Fibroblast of skin of back (primary cell): ENCODE data around the gene METTL21A.
A peak's percentile ranks its signal among the peaks of the same experiment; 100 is the strongest.

Experiments used
- DNase-seq: peaks from one replicate; pipeline ENCODE4 v3.0.0-alpha.2; 2013

Gene METTL21A

GRCh38 chr2:207621501-207622039, 3.6 kb downstream of the METTL21A start:
- no peak for DNase-seq

GRCh38 chr2:207619764-207620203, 5.4 kb downstream of the METTL21A start:
- DNase-seq = no peak

GRCh38 chr2:207617011-207617671, 8.1 kb downstream of the METTL21A start:
- DNase-seq = peak; percentile 86

GRCh38 chr2:207616185-207616584, 9.0 kb downstream of the METTL21A start:
- DNase-seq = peak; percentile 27

- DNase-seq = no peak
Observed at GRCh38 chr2:207614824-207615223, 10.4 kb downstream of the METTL21A start.

GRCh38 chr2:207612714-207613113, 12.5 kb downstream of the METTL21A start:
- DNase-seq = no peak

- DNase-seq = no peak
Observed at GRCh38 chr2:207606829-207607228, 18.4 kb downstream of the METTL21A start.

GRCh38 chr2:207606399-207606798, 18.8 kb downstream of the METTL21A start:
- no peak for DNase-seq

- no peak for DNase-seq
Observed at GRCh38 chr2:207603486-207603885, 21.7 kb downstream of the METTL21A start.

GRCh38 chr2:207601774-207602173, 23.4 kb downstream of the METTL21A start:
- no peak for DNase-seq

- DNase-seq = peak; percentile 54
Observed at GRCh38 chr2:207600231-207600630, 25.0 kb downstream of the METTL21A start.

- no peak for DNase-seq
Observed at GRCh38 chr2:207599636-207600035, 25.6 kb downstream of the METTL21A start.

- DNase-seq = no peak
Observed at GRCh38 chr2:207594731-207595130, 30.5 kb downstream of the METTL21A start.

- no peak for DNase-seq
Observed at GRCh38 chr2:207594264-207594663, 30.9 kb downstream of the METTL21A start.

GRCh38 chr2:207593277-207593676, 31.9 kb downstream of the METTL21A start:
- no peak for DNase-seq

- no peak for DNase-seq
Observed at GRCh38 chr2:207589143-207589542, 36.1 kb downstream of the METTL21A start.

GRCh38 chr2:207587305-207587704, 37.9 kb downstream of the METTL21A start:
- no peak for DNase-seq

- no peak for DNase-seq
Observed at GRCh38 chr2:207584952-207585351, 40.2 kb downstream of the METTL21A start.

GRCh38 chr2:207571370-207571769, 53.8 kb downstream of the METTL21A start:
- no peak for DNase-seq

- DNase-seq = no peak
Observed at GRCh38 chr2:207567671-207568070, 57.5 kb downstream of the METTL21A start.

- DNase-seq = no peak
Observed at GRCh38 chr2:207565736-207566500, 59.3 kb downstream of the METTL21A start.
